ENCODE results near the gene CHN1. TPM values are rescaled to one million over a fixed set of nuclear protein-coding genes. Genes with fewer than 3 reads are reported as not detected.

CHN1 gene
- total RNA-seq, 4 donors from 2014 or later: 5.8 to 24.7 (median 9.3) TPM

GRCh38 chr2:174924061-174924693, 81.0 kb downstream of the CHN1 start:
- TF ChIP-seq, protein P1, sequence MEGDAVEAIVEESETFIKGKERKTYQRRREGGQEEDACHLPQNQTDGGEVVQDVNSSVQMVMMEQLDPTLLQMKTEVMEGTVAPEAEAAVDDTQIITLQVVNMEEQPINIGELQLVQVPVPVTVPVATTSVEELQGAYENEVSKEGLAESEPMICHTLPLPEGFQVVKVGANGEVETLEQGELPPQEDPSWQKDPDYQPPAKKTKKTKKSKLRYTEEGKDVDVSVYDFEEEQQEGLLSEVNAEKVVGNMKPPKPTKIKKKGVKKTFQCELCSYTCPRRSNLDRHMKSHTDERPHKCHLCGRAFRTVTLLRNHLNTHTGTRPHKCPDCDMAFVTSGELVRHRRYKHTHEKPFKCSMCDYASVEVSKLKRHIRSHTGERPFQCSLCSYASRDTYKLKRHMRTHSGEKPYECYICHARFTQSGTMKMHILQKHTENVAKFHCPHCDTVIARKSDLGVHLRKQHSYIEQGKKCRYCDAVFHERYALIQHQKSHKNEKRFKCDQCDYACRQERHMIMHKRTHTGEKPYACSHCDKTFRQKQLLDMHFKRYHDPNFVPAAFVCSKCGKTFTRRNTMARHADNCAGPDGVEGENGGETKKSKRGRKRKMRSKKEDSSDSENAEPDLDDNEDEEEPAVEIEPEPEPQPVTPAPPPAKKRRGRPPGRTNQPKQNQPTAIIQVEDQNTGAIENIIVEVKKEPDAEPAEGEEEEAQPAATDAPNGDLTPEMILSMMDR (IDR thresholded peaks at IDR 0.05; ENCODE audit: low read depth): no peak

DNA sequence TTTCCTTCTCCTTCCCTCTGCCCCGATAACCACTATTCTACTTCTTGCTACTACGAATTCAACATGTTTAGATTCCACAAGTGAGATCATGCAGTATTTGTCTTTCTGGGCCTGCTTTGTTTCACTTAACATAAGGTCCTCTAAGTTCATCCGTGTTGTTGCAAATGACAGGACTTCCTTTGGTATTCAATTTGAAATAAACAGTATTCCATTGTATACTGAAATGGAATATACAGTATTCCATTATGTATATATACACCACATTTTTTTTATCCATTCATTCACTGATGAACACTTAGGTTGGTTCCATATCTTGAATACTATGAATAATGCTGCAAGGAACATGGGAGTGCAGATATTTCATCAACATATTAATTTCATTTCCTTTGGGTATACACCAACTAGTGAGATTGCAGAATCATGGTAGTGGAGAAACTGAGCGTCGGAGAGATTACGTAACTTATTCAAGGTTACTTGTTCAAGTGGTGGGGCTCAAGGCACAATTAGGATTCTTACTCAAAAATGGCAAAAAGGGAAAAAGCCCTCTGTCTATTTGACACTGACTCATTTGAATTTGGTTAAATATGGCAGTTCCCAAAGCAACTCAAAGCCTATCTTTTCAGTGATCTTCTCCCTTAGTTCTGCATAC, 85.1 kb downstream of the CHN1 start:
- TF ChIP-seq, protein P1 (IDR thresholded peaks at IDR 0.05; ENCODE audit: low read depth): no peak

DNA sequence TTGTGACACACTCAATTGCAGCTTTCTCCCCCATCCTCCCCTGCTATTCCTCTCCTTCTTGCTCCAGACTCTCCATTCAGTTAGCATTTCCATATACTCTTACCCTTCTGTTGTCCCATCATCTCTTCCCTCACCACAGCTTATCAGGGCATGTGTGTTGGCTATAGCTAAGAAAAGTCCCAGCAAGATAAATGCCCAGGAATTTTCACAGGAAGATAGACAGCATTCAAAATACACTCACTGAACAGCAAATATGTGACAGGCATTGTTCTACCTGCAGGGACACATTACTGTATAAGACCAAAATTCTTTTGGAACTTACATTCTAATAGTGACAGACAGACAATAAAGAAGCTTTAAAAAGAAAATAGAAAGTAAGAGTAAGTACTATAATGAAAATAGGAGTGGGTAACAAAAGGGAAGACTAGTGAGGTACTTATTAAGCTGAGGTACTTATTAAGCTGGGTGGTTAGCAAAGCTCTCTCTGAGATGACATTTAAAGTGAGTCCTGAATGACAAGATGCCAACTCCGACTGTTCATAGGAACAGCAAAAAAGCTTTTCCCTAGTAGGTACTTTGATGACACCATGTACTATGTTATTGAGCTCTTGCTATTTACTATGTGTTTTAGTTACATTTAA, 86.2 kb downstream of the CHN1 start:
- TF ChIP-seq, protein P1 (IDR thresholded peaks at IDR 0.05; ENCODE audit: low read depth): no peak

- TF ChIP-seq, protein P1 (IDR thresholded peaks at IDR 0.05; ENCODE audit: low read depth): no peak
Observed at GRCh38 chr2:174916270-174916930, 88.8 kb downstream of the CHN1 start.

DNA sequence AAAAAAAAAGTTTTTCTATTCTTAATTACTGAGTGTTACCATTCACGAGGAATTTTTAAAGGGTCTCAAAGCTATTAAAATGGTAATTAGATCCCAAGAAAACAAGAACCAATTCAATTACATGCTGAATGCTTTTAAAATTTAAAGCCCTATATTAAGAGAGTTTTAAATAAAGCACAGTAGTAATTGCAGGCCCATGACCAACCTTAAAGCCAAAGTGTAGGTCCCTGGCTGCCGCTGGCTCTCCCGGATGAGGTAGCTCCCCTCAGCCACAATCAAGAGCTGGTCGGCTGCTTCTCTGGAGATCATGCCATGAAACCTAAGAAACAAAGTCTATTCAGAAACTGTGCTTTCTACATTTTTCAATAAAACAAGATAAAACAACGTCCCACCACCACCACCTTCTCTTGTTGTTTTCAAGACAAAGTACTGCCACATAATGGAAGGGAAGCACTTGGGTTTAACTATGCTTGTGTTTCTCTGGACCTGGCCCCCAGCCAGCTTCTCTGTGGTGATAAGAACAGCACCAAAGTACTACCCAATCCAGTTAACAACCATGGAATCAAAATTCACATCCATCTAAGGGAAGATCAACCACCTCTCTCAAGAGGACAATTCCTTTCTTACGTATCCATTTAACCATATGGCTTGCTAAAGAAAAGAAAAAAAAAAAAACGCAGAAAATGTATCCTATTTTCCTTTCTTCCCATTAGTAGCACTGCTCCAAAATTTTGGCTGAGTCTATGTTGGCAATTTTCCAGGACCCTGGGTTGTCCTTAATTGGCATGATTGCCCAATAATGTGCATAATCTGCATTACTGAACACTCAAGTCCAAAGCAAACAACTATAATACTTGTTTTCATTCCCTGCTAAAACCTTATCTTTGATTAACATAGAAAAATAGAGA, 90.1 kb downstream of the CHN1 start:
- TF ChIP-seq, protein P1 (IDR thresholded peaks at IDR 0.05; ENCODE audit: low read depth): no peak

DNA sequence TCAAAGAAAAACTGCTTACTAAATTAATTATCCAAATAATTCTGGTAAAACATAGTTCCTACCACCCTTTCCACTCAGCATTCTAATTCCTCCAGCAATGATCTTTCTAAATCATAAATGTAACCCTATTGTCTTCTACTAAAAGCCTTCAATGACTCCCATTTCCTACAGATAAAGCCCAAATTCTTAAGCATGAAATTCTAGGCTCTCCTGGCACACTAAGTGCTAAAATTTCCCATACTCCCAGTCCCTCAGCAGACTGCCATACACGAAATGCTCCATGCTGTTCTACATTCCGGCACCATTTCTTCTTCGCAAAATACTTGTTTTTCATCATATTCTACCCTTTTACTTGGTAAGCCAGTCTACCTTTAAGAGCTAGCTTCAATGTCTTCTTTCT, 96.9 kb downstream of the CHN1 start:
- TF ChIP-seq, protein P1 (IDR thresholded peaks at IDR 0.05; ENCODE audit: low read depth): no peak

All from subcutaneous adipose tissue (tissue), 4 donors.